HG03342 (cell line): ENCODE data around the gene GBF1.

Source experiments
- ATAC-seq: cut with Tn5 transposase; IDR thresholded peaks from one replicate; pipeline ENCODE4 v1.9.1; 2021; ENCODE audit warnings: mild to moderate bottlenecking, moderate library complexity; ENCODE audit not compliant: unreplicated experiment

The GBF1 gene

GRCh38 chr10:102262744-102263370 lies 17.5 kb downstream of the GBF1 start:
- ATAC-seq: no peak

DNA sequence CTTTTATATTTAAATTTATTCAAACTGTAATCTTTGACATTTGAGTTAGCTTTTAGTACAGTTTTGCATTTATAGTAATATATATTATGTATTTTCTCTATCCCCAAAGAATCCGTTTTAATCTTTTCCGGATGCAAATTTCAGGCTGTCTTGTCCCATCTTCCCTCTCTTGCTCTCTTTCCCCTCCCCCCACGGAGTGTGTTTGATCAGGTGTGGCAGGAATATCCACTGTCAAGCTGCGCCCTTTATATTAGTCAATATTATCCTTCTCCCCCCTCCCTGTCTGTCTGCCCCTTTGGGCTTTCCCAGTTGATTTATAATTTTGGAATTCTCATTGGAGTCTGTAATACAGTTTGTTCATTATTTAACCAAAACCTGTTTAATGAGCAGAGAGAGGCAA lies 19.0 kb downstream of the GBF1 start:
- no peak for ATAC-seq

DNA sequence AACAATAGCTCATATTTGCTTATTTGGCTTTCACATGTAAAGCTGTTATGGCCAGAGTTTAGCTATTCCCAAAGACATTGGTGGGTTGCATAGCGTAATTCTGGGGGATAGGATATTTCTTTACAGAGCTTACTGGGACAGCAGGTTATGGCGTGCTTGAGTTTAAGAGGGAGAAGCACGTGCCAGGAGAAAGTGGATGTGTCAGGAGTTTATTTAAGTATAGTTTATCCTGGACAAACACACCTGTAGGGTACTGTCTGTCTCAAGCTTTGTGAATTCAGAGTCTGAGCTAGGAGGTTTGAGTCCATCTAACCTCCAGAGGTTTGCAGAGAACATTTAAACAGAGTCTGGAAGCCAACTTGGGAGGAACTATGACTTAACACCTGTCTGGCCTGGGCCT lies 21.3 kb downstream of the GBF1 start:
- ATAC-seq: no peak

- ATAC-seq: no peak
These were observed 22.4 kb downstream of the GBF1 start for GRCh38 chr10:102267748-102268147.

GRCh38 chr10:102268375-102268888 lies 23.1 kb downstream of the GBF1 start:
- ATAC-seq: no peak

GRCh38 chr10:102269017-102269416 lies 23.7 kb downstream of the GBF1 start:
- no peak for ATAC-seq

- no peak for ATAC-seq
These were observed 28.7 kb downstream of the GBF1 start for GRCh38 chr10:102274062-102274461.

- no peak for ATAC-seq
These were observed 30.0 kb downstream of the GBF1 start for GRCh38 chr10:102275343-102275742.

DNA sequence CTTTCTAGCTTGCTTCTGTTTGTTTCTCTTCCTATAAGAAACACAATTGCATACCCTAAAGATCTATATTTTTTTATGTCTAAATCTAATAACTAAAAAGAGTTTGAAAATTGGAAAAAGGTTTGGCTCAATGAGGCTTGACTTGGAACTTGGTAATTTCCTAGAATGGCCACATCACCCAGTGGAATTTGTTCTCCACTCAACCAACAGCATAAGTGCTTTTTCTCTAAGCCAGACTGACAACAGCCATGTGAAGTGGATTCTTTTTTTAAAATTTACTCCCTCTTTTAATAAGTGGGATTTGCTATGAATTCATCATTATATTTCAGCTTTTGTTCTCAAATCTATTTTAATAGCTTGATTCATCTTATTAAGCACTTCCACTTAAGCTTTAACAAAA lies 33.8 kb downstream of the GBF1 start:
- ATAC-seq: no peak

DNA sequence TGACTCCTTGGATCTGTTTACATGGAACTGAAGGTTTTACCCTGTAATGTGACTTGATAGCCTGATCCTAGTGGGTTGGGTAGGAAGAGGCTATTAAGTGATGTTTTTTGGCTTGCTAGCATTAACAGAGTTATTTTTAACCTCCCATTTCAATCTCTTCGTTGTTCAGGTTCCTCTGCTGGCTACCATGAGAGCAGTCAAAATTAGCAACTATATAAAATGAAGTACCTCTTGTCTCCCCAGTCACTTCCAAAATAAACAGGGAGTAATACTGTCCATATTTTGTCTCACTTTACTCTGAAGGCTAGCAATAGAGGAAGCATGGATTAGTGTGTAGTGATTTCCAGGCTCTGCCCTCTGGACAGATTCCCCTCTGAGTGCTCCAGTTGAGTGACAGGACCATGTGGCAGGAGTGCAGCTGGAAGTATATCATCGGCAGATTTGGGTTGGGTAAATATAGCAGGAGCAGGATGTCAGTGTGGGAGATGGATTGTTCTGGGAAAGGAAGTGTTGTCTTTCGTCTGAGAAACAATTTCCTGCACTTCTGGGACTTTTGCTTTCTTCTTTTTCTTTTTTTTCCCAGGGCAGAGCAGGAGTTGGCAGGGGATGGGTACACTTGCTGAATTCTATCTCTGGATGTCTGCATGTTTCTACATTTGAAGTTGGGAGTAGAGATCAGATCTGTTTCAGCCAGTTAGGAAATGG lies 35.2 kb downstream of the GBF1 start:
- ATAC-seq: no peak

DNA sequence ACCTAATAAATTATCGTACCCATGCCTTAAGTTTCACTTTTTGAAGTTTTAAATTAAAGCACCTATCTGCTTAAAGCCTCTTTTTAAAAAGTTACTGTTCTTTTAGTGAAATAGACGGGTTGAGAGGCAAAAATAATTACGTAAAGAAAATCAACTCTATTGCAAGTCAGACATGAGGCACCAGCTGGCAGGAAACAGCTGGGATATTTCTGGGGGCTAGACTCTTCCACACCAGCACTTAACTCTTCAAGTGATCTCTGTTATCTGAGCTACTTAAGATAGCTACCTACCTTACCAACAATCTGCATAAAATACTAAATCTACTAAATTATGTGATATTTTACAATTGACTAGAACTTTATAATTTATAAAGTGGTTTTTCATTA lies 35.8 kb downstream of the GBF1 start:
- ATAC-seq: no peak

- no peak for ATAC-seq
These were observed 38.2 kb downstream of the GBF1 start for GRCh38 chr10:102283488-102283887.

DNA sequence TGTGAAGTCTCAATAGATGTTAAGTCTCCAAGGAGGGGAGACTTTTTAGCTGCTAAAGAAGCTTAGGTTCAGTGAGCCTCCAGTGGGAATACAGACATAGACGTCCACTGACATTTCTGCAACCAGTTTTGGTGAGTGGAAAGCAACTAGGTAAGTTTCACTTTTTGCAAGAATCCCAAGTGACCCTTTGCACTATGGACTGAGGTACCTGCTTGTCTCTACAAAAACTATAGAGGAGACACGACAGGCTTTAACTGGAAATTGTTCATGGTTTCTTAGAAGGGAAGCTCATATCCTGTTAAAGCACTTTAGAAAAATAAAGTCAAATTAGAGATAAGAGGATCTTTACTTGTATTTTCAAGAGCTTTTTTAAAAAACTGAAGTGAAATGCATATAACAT lies 38.6 kb downstream of the GBF1 start:
- no peak for ATAC-seq

DNA sequence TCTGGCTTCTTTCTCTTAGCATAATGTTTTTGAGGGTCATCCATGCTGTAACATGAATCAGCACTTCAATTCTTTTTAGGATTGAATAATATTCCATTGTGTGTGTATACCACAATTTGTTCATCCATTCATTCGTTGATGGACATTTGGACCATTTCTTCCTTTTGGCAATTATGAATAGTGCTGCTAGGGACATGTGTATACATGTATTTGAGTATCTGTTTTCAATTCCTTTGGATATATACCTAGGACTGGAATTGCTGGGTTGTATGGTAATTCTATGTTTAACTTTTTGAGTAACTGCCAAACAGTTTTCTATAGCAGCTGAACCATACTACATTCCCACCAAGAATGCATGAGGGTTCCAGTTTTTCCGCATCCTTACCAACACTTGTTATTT lies 39.2 kb downstream of the GBF1 start:
- ATAC-seq: no peak

GRCh38 chr10:102285133-102285532 lies 39.8 kb downstream of the GBF1 start:
- ATAC-seq: no peak

- no peak for ATAC-seq
These were observed 40.9 kb downstream of the GBF1 start for GRCh38 chr10:102286216-102286615.

GRCh38 chr10:102287538-102287937 lies 42.2 kb downstream of the GBF1 start:
- ATAC-seq: no peak

DNA sequence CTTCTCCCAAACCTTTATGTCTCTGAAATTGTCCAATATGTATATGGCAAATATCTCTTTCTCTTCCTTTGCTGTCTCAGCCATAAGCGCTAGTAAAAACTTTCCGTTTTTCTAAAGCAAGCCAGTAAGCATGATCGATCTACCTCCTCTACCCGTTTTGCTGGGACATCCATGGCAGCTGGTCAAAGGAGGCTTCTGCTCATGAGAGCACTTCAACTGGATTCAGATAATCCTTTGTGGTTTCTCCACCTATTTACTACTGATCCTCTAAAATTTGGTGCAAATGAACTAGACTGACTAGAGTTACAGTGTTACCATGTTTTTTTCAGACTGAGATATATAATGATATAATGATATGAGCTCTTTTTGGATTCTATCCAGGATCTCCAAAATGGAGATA lies 42.7 kb downstream of the GBF1 start:
- no peak for ATAC-seq

GRCh38 chr10:102289356-102289755 lies 44.0 kb downstream of the GBF1 start:
- no peak for ATAC-seq

DNA sequence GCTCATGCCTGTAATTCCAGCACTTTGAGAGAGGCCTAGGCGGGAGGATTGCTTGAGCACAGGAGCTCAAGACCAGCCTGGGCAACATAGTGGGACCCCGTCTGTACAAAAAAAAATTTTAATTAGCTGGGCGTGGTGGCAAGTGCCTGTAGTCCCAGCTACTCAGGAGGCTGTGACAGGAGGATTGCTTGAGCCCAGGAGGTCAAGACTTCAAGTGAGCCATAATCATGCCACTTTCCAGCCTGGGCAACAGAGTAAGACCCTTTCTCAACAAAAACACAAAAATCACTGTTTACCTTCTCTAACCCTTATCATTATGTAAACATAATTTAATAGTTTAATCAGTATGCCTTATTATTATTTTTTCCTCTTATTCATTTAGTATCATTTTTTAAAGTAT lies 44.5 kb downstream of the GBF1 start:
- ATAC-seq: no peak

GRCh38 chr10:102291221-102291905 lies 46.0 kb downstream of the GBF1 start:
- no peak for ATAC-seq

DNA sequence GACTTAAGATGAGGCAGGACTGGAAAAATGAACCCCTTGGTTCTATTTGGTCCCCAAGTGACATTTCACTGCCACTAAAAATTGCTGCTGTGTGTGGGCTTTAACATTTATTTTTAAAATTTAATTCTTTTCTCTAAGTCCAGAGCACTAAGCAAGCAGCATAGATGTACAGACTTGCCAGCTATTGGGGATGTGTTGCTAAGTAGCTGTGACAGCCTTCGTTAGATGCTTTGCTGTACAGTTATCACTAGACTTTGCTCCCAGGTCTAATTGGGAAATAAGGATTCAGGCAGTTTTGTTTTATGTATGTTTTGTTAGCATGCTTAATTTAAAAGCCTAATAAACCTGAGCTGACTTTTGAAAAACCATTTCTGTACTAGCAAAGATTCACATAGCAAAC lies 51.8 kb downstream of the GBF1 start:
- ATAC-seq: no peak
